Ovary (tissue), 3 donors: ENCODE data around the gene FHL3.

Experiments used
- EP300 ChIP-seq: sonication (generic); formaldehyde crosslinking; IDR thresholded peaks from one replicate; pipeline ENCODE4 v1.6.1; 2017; ENCODE audit warnings: antibody characterized with exemption
- POLR2A ChIP-seq: fragments of 450-650 bp; IDR thresholded peaks from one replicate; pipeline ENCODE4 v1.6.1; 2017; ENCODE audit warnings: antibody characterized with exemption, mild to moderate bottlenecking, moderate library complexity
- TF ChIP-seq, protein P1 (sequence below), 3 donors: fragments of 450-650 bp in 2 of 3; fragments of 200-600 bp in 1 of 3; IDR thresholded peaks; one replicate each; pipeline versions ENCODE4 v1.5.1 to v1.8.0; 2016 to 2022; ENCODE audit warnings: antibody characterized with exemption in 3 of 3, mild to moderate bottlenecking in 1 of 3
- donor health status: DM: no; HTN: no; CAD: no.

DNA sequence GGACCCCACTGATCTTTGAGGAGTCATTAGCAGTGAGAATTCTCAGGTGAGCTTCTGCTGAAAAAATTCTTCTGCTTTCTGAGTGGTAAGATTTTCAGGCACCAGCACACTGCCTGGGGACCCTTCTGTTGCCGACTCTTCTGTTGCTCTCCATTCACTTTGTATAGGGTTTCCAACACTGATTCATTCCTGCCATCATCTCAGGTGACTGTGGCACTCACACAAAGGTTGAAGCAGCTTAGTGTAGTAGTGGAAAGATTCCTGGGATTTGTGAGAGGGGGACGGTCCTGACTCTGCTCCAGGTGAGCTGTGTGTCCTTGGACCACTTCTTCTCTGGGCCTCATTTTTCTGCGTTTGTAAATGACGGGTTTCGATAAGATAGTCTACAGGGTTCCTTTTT lies 16.7 kb upstream of the FHL3 start:
- TF ChIP-seq, protein P1, sequence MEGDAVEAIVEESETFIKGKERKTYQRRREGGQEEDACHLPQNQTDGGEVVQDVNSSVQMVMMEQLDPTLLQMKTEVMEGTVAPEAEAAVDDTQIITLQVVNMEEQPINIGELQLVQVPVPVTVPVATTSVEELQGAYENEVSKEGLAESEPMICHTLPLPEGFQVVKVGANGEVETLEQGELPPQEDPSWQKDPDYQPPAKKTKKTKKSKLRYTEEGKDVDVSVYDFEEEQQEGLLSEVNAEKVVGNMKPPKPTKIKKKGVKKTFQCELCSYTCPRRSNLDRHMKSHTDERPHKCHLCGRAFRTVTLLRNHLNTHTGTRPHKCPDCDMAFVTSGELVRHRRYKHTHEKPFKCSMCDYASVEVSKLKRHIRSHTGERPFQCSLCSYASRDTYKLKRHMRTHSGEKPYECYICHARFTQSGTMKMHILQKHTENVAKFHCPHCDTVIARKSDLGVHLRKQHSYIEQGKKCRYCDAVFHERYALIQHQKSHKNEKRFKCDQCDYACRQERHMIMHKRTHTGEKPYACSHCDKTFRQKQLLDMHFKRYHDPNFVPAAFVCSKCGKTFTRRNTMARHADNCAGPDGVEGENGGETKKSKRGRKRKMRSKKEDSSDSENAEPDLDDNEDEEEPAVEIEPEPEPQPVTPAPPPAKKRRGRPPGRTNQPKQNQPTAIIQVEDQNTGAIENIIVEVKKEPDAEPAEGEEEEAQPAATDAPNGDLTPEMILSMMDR (IDR thresholded peaks at IDR 0.05) = no peak
- TF ChIP-seq EP300 (no peak), POLR2A (no peak)
